OCI-LY7 (cell line): Measurements from ENCODE around the gene SIRT6.
"Not testable (repeated sequence)": the region's sequence is repeated elsewhere in the genome, so short reads cannot be mapped to it uniquely, and the experiment has no call there.

Experiments used
- CTCF ChIP-seq: fragments of 200-600 bp; sonication (generic); conservative IDR thresholded peaks from 2 replicates; pipeline ENCODE4 v1.5.1; 2014; ENCODE audit warnings: mild to moderate bottlenecking, antibody characterized with exemption, low read length, moderate library complexity, mixed read lengths
- EZH2phosphoT487 ChIP-seq: fragments of 200-600 bp; sonication (generic); IDR thresholded peaks from 2 replicates; pipeline ENCODE4 v1.6.1; 2018; ENCODE audit warnings: low read depth, borderline replicate concordance, mild to moderate bottlenecking, mixed run types, antibody characterized with exemption, low read length, moderate library complexity, mixed read lengths

- not testable (repeated sequence) for TF ChIP-seq CTCF, EZH2phosphoT487
Observed at GRCh38 chr19:4232139-4232538, 49.8 kb upstream of the SIRT6 start.
